22Rv1 (cell line): ENCODE data around the gene RUNX2.

Experiments used
- H3K27ac ChIP-seq: fragments of 450-650 bp; 2 replicates; pipeline ENCODE4 v1.5.1; 2017
- CTCF ChIP-seq: fragments of 450-650 bp; IDR thresholded peaks from 2 replicates; pipeline ENCODE4 v1.5.1; 2017; ENCODE audit warnings: mild to moderate bottlenecking
- ZFX ChIP-seq: fragments of 450-650 bp; IDR thresholded peaks from 2 replicates; pipeline ENCODE4 v1.6.1; 2017; ENCODE audit warnings: antibody characterized with exemption, borderline replicate concordance

The RUNX2 gene

GRCh38 chr6:45300736-45301135 is 27.4 kb upstream of the RUNX2 start:
- no peak for TF ChIP-seq CTCF
- TF ChIP-seq ZFX = no peak
- no peak overlapping the region for H3K27ac ChIP-seq

- TF ChIP-seq ZFX (no peak), CTCF (no peak)
- no peak overlapping the region for H3K27ac ChIP-seq
Measured at GRCh38 chr6:45301348-45302142, 26.6 kb upstream of the RUNX2 start.

- TF ChIP-seq CTCF (no peak), ZFX (no peak)
- no peak overlapping the region for H3K27ac ChIP-seq
Measured at GRCh38 chr6:45302832-45303231, 25.3 kb upstream of the RUNX2 start.

- no peak overlapping the region for H3K27ac ChIP-seq
Measured at GRCh38 chr6:45305546-45305945, 22.6 kb upstream of the RUNX2 start.

GRCh38 chr6:45310118-45310788 is 17.9 kb upstream of the RUNX2 start:
- TF ChIP-seq CTCF (no peak), ZFX (no peak)
- H3K27ac ChIP-seq = no peak overlapping the region

More at GRCh38 chr6:45305546-45305945, 22.6 kb upstream of the RUNX2 start:
- no peak for TF ChIP-seq CTCF
- TF ChIP-seq ZFX = no peak

- no peak overlapping the region for H3K27ac ChIP-seq
- TF ChIP-seq ZFX (no peak), CTCF (no peak)
Measured at GRCh38 chr6:45314146-45314545, 14.0 kb upstream of the RUNX2 start.

- no peak overlapping the region for H3K27ac ChIP-seq
- no peak for TF ChIP-seq ZFX
Measured at GRCh38 chr6:45320349-45320748, 7.8 kb upstream of the RUNX2 start.
